Uterus (tissue), 4 donors: ENCODE results near the gene SPAG8. TPM values are rescaled to one million over a fixed set of nuclear protein-coding genes. Genes with fewer than 3 reads are reported as not detected.

Experiments used
- DNase-seq, 2 donors: peaks; one replicate each; pipeline ENCODE4 v3.0.0-alpha.2; 2019 to 2020
- H3K27ac ChIP-seq, 2 donors: fragments of 200-600 bp; sonication (generic); 1 replicate in 1 of 2; 2 replicates in 1 of 2; pipeline ENCODE4 v1.5.1; 2016 to 2018
- H3K27me3 ChIP-seq, 2 donors: fragments of 200-600 bp; sonication (generic); one replicate each; pipeline ENCODE4 v1.5.1; 2018 to 2019; ENCODE audit warnings: control low read depth in 1 of 2
- H3K36me3 ChIP-seq, 2 donors: fragments of 200-600 bp; sonication (generic); one replicate each; pipeline ENCODE4 v1.5.1; 2019; ENCODE audit warnings: control low read depth in 1 of 2
- H3K4me1 ChIP-seq, 2 donors: fragments of 200-600 bp; sonication (generic); one replicate each; pipeline ENCODE4 v1.5.1; 2018 to 2019; ENCODE audit warnings: control low read depth in 1 of 2
- H3K4me3 ChIP-seq, 2 donors: fragments of 200-600 bp; sonication (generic); 1 replicate in 1 of 2; 2 replicates in 1 of 2; pipeline ENCODE4 v1.5.1; 2018 to 2019; ENCODE audit warnings: mild to moderate bottlenecking in 1 of 2
- H3K9me3 ChIP-seq, 2 donors: fragments of 200-600 bp; sonication (generic); one replicate each; pipeline ENCODE4 v1.5.1; 2019; ENCODE audit warnings: control low read depth in 1 of 2
- CTCF ChIP-seq, 4 experiments: fragments of 200-600 bp in 2 of 4; fragments of 450-650 bp in 2 of 4; sonication (generic) in 2 of 4; IDR thresholded peaks; one replicate each; pipeline ENCODE4 v1.5.1; 2016 to 2019; ENCODE audit warnings: antibody characterized with exemption in 4 of 4, mild to moderate bottlenecking in 2 of 4, moderate library complexity in 1 of 4
- POLR2A ChIP-seq, 2 donors: fragments of 450-650 bp; IDR thresholded peaks; one replicate each; pipeline ENCODE4 v1.6.1; 2016; ENCODE audit warnings: antibody characterized with exemption in 2 of 2, mild to moderate bottlenecking in 1 of 2, moderate library complexity in 1 of 2
- intact Hi-C: fragments of 100-400 bp; cut with DNase I; formaldehyde crosslinking; loops from one replicate; pipeline ENCODE4 v1.15.1; 2023; ENCODE audit warnings: low total_unique reads
- total RNA-seq, 4 donors: library from RNA; depleted of rRNA in 3 of 4; stranded (reverse); fragments of >200 nt in 3 of 4; gene quantifications; one replicate each; pipeline versions ENCODE4 v1.1.0 to v1.2.4, GENCODE V29; 2014 to 2023
- donor health status: DM: yes; HTN: yes; CAD: no.

SPAG8 gene
- total RNA-seq, 4 donors from 2014 or later = 0.26 to 6.0 (median 4.0) TPM; not detected in 1

GRCh38 chr9:35836595-35836994, 24.5 kb upstream of the SPAG8 start:
- intact Hi-C loops = no loop called here
- no peak for DNase-seq
- H3K27ac ChIP-seq = no peak overlapping the region
- H3K9me3 ChIP-seq = no peaks in the 10 kb centered on the region
- H3K36me3 ChIP-seq = no peaks in the 10 kb centered on the region
- TF ChIP-seq CTCF (IDR thresholded peaks at IDR 0.05) (no peak), POLR2A (IDR thresholded peaks at IDR 0.05) (no peak)
- H3K27me3 ChIP-seq = no peaks in the 10 kb centered on the region
- H3K4me3 ChIP-seq = no peak overlapping the region
- no peaks in the 10 kb centered on the region for H3K4me1 ChIP-seq

- Histone ChIP-seq H3K4me3 (no peak overlapping the region), H3K9me3 (no peaks in the 10 kb centered on the region), H3K4me1 (no peaks in the 10 kb centered on the region), H3K27ac (no peak overlapping the region), H3K27me3 (no peaks in the 10 kb centered on the region), H3K36me3 (no peaks in the 10 kb centered on the region)
- intact Hi-C loops = no loop called here
- no peak for TF ChIP-seq CTCF (IDR thresholded peaks at IDR 0.05)
- TF ChIP-seq POLR2A (IDR thresholded peaks at IDR 0.05) = no peak
- no peak for DNase-seq
Measured at GRCh38 chr9:35835766-35836165, 23.7 kb upstream of the SPAG8 start.

GRCh38 chr9:35835216-35835632, 23.2 kb upstream of the SPAG8 start:
- intact Hi-C loops = no loop called here
- H3K27ac ChIP-seq = no peak overlapping the region
- H3K4me3 ChIP-seq = no peak overlapping the region
- H3K27me3 ChIP-seq = no peaks in the 10 kb centered on the region
- no peaks in the 10 kb centered on the region for H3K4me1 ChIP-seq
- H3K36me3 ChIP-seq = no peaks in the 10 kb centered on the region
- H3K9me3 ChIP-seq = no peaks in the 10 kb centered on the region
- no peak for DNase-seq
- TF ChIP-seq POLR2A (IDR thresholded peaks at IDR 0.05) (no peak), CTCF (IDR thresholded peaks at IDR 0.05) (peak in 1 of 4 experiments; percentile 15)

GRCh38 chr9:35834260-35835215, 22.5 kb upstream of the SPAG8 start:
- H3K27ac ChIP-seq = no peak overlapping the region
- DNase-seq = no peak
- H3K4me1 ChIP-seq = no peaks in the 10 kb centered on the region
- H3K27me3 ChIP-seq = no peaks in the 10 kb centered on the region
- no peak overlapping the region for H3K4me3 ChIP-seq
- intact Hi-C loops = no loop called here
- H3K9me3 ChIP-seq = no peaks in the 10 kb centered on the region
- TF ChIP-seq POLR2A (IDR thresholded peaks at IDR 0.05) = no peak
- TF ChIP-seq CTCF (IDR thresholded peaks at IDR 0.05) = no peak
- no peaks in the 10 kb centered on the region for H3K36me3 ChIP-seq

DNA sequence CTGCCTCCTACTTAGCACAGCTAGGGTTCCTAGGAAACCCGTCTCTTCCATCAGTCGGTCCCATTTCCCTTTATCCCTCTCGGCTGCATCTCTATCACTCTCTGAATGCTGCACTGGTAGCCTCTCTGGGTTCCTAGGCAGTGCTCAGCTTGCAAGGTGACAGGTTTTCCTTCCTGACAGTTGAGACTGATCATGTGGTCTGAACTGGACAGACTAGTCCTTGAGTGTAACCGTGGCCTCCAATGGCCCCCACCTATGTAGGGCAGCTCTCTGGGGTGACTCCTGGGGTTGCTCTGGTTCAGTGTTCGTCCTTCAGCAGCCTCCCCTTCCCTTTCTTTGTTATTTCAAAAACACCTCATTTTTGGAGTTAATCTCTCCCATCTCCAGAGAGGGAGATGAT, 20.8 kb upstream of the SPAG8 start:
- no peaks in the 10 kb centered on the region for H3K4me1 ChIP-seq
- no peak overlapping the region for H3K4me3 ChIP-seq
- H3K36me3 ChIP-seq = no peaks in the 10 kb centered on the region
- no peaks in the 10 kb centered on the region for H3K9me3 ChIP-seq
- DNase-seq = no peak
- intact Hi-C loops = no loop called here
- no peaks in the 10 kb centered on the region for H3K27me3 ChIP-seq
- H3K27ac ChIP-seq = no peak overlapping the region
- TF ChIP-seq POLR2A (IDR thresholded peaks at IDR 0.05) (no peak), CTCF (IDR thresholded peaks at IDR 0.05) (no peak)
